Upper lobe of right lung (tissue), 1 donor: Measurements from ENCODE around the gene RPS6KA6. TPM values are rescaled to one million over a fixed set of nuclear protein-coding genes. Genes with fewer than 3 reads are reported as not detected.

Source experiments
- ATAC-seq: fragments of 200-7000 bp; cut with Tn5 transposase; one replicate; pipeline ENCODE4 v1.9.1; 2020; ENCODE audit warnings: mild to moderate bottlenecking, moderate library complexity
- DNase-seq: peaks from one replicate; pipeline ENCODE4 v3.0.0-alpha.2; 2020
- H3K27ac ChIP-seq: fragments of 200-600 bp; one replicate; pipeline ENCODE4 v1.8.0; 2022
- H3K27me3 ChIP-seq: fragments of 200-600 bp; one replicate; pipeline ENCODE4 v1.8.0; 2022; ENCODE audit warnings: mild to moderate bottlenecking
- H3K36me3 ChIP-seq: fragments of 200-600 bp; one replicate; pipeline ENCODE4 v1.8.0; 2022
- H3K4me1 ChIP-seq: fragments of 200-600 bp; one replicate; pipeline ENCODE4 v1.8.0; 2022
- H3K4me3 ChIP-seq: fragments of 200-600 bp; one replicate; pipeline ENCODE4 v1.8.0; 2022; ENCODE audit warnings: mild to moderate bottlenecking
- H3K9me3 ChIP-seq: fragments of 200-600 bp; one replicate; pipeline ENCODE4 v1.8.0; 2022
- intact Hi-C: fragments of 100-400 bp; cut with DNase I; formaldehyde crosslinking; loops from one replicate; pipeline ENCODE4 v1.11.0; 2022
- total RNA-seq: library from RNA; stranded (reverse); fragmentation: NEBNext Ultra II Directional; extraction: Animal tissue kit (Norgen Biotek cat#: 25700); gene quantifications from one replicate; pipeline ENCODE4 v1.2.1, GENCODE V29; 2021
- TF ChIP-seq, protein P1 (sequence below): fragments of 200-600 bp; IDR thresholded peaks from one replicate; pipeline ENCODE4 v1.8.0; 2022; ENCODE audit warnings: antibody characterized with exemption
- donor health status: DM: no; HTN: yes; CAD: no; lungs with severe emphysema.

Gene RPS6KA6
- total RNA-seq, 1 donor from 2014 or later, result 2.4 TPM

GRCh38 chrX:84165711-84166110, 22.3 kb downstream of the RPS6KA6 start:
- Histone ChIP-seq H3K4me3 (no peak overlapping the region), H3K4me1 (no peaks in the 10 kb centered on the region), H3K36me3 (no peaks in the 10 kb centered on the region), H3K27me3 (no peaks in the 10 kb centered on the region), H3K27ac (no peak overlapping the region), H3K9me3 (no peaks in the 10 kb centered on the region)
- DNase-seq (no peak), ATAC-seq (no peak)
- TF ChIP-seq, protein P1, sequence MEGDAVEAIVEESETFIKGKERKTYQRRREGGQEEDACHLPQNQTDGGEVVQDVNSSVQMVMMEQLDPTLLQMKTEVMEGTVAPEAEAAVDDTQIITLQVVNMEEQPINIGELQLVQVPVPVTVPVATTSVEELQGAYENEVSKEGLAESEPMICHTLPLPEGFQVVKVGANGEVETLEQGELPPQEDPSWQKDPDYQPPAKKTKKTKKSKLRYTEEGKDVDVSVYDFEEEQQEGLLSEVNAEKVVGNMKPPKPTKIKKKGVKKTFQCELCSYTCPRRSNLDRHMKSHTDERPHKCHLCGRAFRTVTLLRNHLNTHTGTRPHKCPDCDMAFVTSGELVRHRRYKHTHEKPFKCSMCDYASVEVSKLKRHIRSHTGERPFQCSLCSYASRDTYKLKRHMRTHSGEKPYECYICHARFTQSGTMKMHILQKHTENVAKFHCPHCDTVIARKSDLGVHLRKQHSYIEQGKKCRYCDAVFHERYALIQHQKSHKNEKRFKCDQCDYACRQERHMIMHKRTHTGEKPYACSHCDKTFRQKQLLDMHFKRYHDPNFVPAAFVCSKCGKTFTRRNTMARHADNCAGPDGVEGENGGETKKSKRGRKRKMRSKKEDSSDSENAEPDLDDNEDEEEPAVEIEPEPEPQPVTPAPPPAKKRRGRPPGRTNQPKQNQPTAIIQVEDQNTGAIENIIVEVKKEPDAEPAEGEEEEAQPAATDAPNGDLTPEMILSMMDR, result no peak
- intact Hi-C loops, result no loop called here

DNA sequence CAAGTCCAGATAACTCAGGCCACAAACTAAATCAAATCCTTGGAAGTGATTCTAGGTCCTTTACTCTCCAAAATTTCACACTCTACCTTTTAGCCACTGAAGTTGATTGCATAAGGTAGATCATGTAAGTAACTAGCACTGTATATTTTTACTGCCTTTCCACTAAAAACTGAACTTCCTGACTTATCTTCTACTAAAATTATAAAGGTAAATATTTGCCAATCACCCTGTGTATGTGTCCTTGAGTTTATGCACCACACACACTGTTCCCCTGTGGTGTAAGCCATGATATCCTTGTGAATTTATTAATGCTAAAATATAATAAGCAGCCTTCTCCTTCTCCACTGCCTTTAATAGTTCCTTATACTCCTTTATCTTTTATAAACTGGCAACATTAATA, 25.6 kb downstream of the RPS6KA6 start:
- DNase-seq, result no peak
- no peaks in the 10 kb centered on the region for H3K4me1 ChIP-seq
- no peak for ATAC-seq

GRCh38 chrX:84161641-84162040, 26.4 kb downstream of the RPS6KA6 start:
- Histone ChIP-seq H3K4me3 (no peak overlapping the region), H3K27ac (no peak overlapping the region), H3K9me3 (no peaks in the 10 kb centered on the region), H3K27me3 (no peaks in the 10 kb centered on the region), H3K4me1 (no peaks in the 10 kb centered on the region), H3K36me3 (no peaks in the 10 kb centered on the region)
- intact Hi-C loops, result no loop called here
- DNase-seq, result no peak
- ATAC-seq, result no peak
- TF ChIP-seq, protein P1, result no peak

More for the DNA sequence above, 25.6 kb downstream of the RPS6KA6 start:
- no peaks in the 10 kb centered on the region for H3K9me3 ChIP-seq
- no peaks in the 10 kb centered on the region for H3K27me3 ChIP-seq
- TF ChIP-seq, protein P1, result no peak
- H3K4me3 ChIP-seq, result no peak overlapping the region
- no peak overlapping the region for H3K27ac ChIP-seq
- intact Hi-C loops, result no loop called here
- no peaks in the 10 kb centered on the region for H3K36me3 ChIP-seq

GRCh38 chrX:84160736-84161135, 27.3 kb downstream of the RPS6KA6 start:
- no peaks in the 10 kb centered on the region for H3K36me3 ChIP-seq
- H3K4me1 ChIP-seq, result no peaks in the 10 kb centered on the region
- no peaks in the 10 kb centered on the region for H3K27me3 ChIP-seq
- H3K9me3 ChIP-seq, result no peaks in the 10 kb centered on the region
- TF ChIP-seq, protein P1, result no peak
- intact Hi-C loops, result no loop called here
- ATAC-seq (no peak), DNase-seq (no peak)
- no peak overlapping the region for H3K27ac ChIP-seq
- no peak overlapping the region for H3K4me3 ChIP-seq

GRCh38 chrX:84156821-84157220, 31.2 kb downstream of the RPS6KA6 start:
- DNase-seq (no peak), ATAC-seq (no peak)
- no peaks in the 10 kb centered on the region for H3K27me3 ChIP-seq
- no peaks in the 10 kb centered on the region for H3K4me1 ChIP-seq
- H3K36me3 ChIP-seq, result no peaks in the 10 kb centered on the region
- intact Hi-C loops, result no loop called here
- no peak overlapping the region for H3K4me3 ChIP-seq
- no peak overlapping the region for H3K27ac ChIP-seq
- TF ChIP-seq, protein P1, result no peak
- no peaks in the 10 kb centered on the region for H3K9me3 ChIP-seq

DNA sequence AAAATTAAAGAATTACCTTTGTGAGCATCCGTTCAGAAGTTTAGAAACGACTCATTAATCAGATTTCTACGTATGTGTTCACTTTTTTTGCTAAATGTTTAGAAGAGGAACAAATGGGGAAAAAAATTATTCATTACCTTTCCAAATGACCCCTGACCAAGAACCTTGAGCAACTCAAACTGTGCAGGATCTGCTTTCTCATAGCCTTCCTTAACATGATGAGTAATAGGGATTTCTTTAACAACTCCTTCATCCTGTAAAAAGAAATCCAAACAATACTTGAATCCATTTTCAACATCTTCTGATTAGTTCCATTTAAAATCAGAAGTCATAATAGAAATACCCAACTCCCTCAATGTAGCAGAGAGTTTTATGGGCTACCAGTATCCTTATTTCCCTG, 32.1 kb downstream of the RPS6KA6 start:
- Histone ChIP-seq H3K9me3 (no peaks in the 10 kb centered on the region), H3K4me1 (no peaks in the 10 kb centered on the region), H3K27ac (no peak overlapping the region), H3K4me3 (no peak overlapping the region), H3K27me3 (no peaks in the 10 kb centered on the region), H3K36me3 (no peaks in the 10 kb centered on the region)
- ATAC-seq (no peak), DNase-seq (no peak)
- intact Hi-C loops, result no loop called here
- TF ChIP-seq, protein P1, result no peak
